HEK293 (cell line): Measurements from ENCODE around the gene CUZD1.

Source experiments
- CTCF ChIA-PET: fragments of 350-600 bp; formaldehyde crosslinking; extraction: SDS; loops from one replicate; lab custom pipeline; 2021; ENCODE audit warnings: antibody characterized with exemption; lab: Yijun Ruan, JAX
- POLR2A ChIA-PET: fragments of 300-600 bp; formaldehyde crosslinking; extraction: SDS; loops from one replicate; lab custom pipeline; 2020; ENCODE audit warnings: antibody characterized with exemption, inconsistent platforms; lab: Yijun Ruan, JAX
- H3K27ac ChIP-seq: fragments of 200-500 bp; sonication (Bioruptor generic); 2 replicates; pipeline ENCODE4 v1.5.1; 2014; ENCODE audit warnings: low read depth, low read length, control low read depth, inconsistent platforms; ENCODE audit errors: extremely low read depth
- H3K36me3 ChIP-seq, 2 experiments: fragments of 200-500 bp in 1 of 2; sonication (Bioruptor generic) in 1 of 2; 1 replicate in 1 of 2; 2 replicates in 1 of 2; pipeline ENCODE4 v1.5.1; 2014 to 2017; ENCODE audit warnings: inconsistent platforms in 2 of 2, low read length in 2 of 2; ENCODE audit not compliant: control insufficient read depth in 2 of 2, insufficient read depth in 1 of 2
- H3K4me1 ChIP-seq: fragments of 200-500 bp; sonication (Bioruptor generic); 2 replicates; pipeline ENCODE4 v1.5.1; 2014; ENCODE audit warnings: mild to moderate bottlenecking, low read length, inconsistent platforms; ENCODE audit not compliant: control insufficient read depth, insufficient read depth
- H3K4me3 ChIP-seq: 2 replicates; pipeline ENCODE4 v1.5.1; 2011; ENCODE audit warnings: low read depth, mild to moderate bottlenecking, control low read depth, low read length, moderate library complexity
- H3K9me3 ChIP-seq: fragments of 200-500 bp; sonication (Bioruptor generic); 2 replicates; pipeline ENCODE4 v1.5.1; 2014; ENCODE audit warnings: low read depth, low read length, inconsistent platforms; ENCODE audit not compliant: control insufficient read depth, insufficient read depth
- CTCF ChIP-seq: fragments of 450-650 bp; formaldehyde crosslinking; IDR thresholded peaks from 2 replicates; pipeline ENCODE4 v1.5.1; 2016; ENCODE audit warnings: missing biosample characterization, missing genetic modification characterization
- ELK4 ChIP-seq: IDR thresholded peaks from 2 replicates; pipeline ENCODE4 v1.6.1; 2011; ENCODE audit warnings: mild to moderate bottlenecking, low read depth, low read length, borderline replicate concordance
- KLF10 ChIP-seq: fragments of 450-650 bp; IDR thresholded peaks from 2 replicates; pipeline ENCODE4 v1.5.1; 2018; ENCODE audit warnings: missing biosample characterization, mild to moderate bottlenecking, missing genetic modification characterization
- KLF9 ChIP-seq: fragments of 450-650 bp; formaldehyde crosslinking; IDR thresholded peaks from 2 replicates; pipeline ENCODE4 v1.5.1; 2016; ENCODE audit warnings: missing biosample characterization, missing genetic modification characterization, low read depth
- SETDB1 ChIP-seq: IDR thresholded peaks from one replicate; pipeline ENCODE4 v1.6.1; 2017; ENCODE audit warnings: mild to moderate bottlenecking, low read length, moderate library complexity, mixed read lengths; ENCODE audit not compliant: insufficient read length
- ZBTB44 ChIP-seq: fragments of 450-650 bp; IDR thresholded peaks from 2 replicates; pipeline ENCODE4 v1.5.1; 2018; ENCODE audit warnings: missing biosample characterization, mild to moderate bottlenecking, missing genetic modification characterization
- ZFP37 ChIP-seq: fragments of 450-650 bp; formaldehyde crosslinking; IDR thresholded peaks from 2 replicates; pipeline ENCODE4 v1.5.1; 2016; ENCODE audit warnings: missing biosample characterization, missing genetic modification characterization
- ZNF354C ChIP-seq: fragments of 450-650 bp; formaldehyde crosslinking; IDR thresholded peaks from 2 replicates; pipeline ENCODE4 v1.5.1; 2016; ENCODE audit warnings: missing biosample characterization, missing genetic modification characterization, low read depth, borderline replicate concordance
- ZNF362 ChIP-seq: fragments of 450-650 bp; formaldehyde crosslinking; IDR thresholded peaks from 2 replicates; pipeline ENCODE4 v1.5.1; 2016; ENCODE audit warnings: missing biosample characterization, missing genetic modification characterization
- ZNF600 ChIP-seq: fragments of 450-650 bp; formaldehyde crosslinking; IDR thresholded peaks from 2 replicates; pipeline ENCODE4 v1.5.1; 2016; ENCODE audit warnings: missing biosample characterization, missing genetic modification characterization
- TF ChIP-seq, protein P1 (sequence below): fragments of 450-650 bp; formaldehyde crosslinking; IDR thresholded peaks from 2 replicates; pipeline ENCODE4 v1.5.1; 2017; ENCODE audit warnings: missing biosample characterization, mild to moderate bottlenecking, missing genetic modification characterization, moderate library complexity
- TF ChIP-seq, protein P2 (sequence below): fragments of 450-650 bp; formaldehyde crosslinking; conservative IDR thresholded peaks from 2 replicates; pipeline ENCODE4 v1.5.1; 2016; ENCODE audit warnings: low read depth, missing biosample characterization, missing genetic modification characterization

Gene CUZD1

DNA sequence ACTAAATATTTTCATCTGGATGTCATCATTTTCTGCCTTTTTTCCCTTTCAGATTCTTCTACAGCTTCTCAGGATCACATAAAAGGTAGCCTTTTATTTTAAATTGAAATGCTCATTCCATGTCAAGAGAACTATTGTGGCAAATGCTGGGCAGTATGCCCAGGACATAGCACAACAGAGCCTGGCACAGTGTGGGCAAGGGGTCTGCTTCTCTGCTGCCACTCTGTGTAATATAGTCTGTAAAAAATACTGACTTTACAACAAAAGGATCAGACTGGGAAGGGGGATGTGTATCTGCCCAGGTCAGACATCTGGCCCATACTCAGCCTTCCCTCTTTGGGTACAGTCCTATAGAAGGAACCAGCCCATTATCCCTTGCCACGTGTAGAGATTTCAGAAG, 62.7 kb downstream of the CUZD1 start:
- no peaks in the 10 kb centered on the region for H3K36me3 ChIP-seq
- TF ChIP-seq SETDB1 = no peak
- TF ChIP-seq, protein P1, sequence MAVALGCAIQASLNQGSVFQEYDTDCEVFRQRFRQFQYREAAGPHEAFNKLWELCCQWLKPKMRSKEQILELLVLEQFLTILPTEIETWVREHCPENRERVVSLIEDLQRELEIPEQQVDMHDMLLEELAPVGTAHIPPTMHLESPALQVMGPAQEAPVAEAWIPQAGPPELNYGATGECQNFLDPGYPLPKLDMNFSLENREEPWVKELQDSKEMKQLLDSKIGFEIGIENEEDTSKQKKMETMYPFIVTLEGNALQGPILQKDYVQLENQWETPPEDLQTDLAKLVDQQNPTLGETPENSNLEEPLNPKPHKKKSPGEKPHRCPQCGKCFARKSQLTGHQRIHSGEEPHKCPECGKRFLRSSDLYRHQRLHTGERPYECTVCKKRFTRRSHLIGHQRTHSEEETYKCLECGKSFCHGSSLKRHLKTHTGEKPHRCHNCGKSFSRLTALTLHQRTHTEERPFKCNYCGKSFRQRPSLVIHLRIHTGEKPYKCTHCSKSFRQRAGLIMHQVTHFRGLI = no peak
- TF ChIP-seq ZNF600 (tag by site-specific recombination) = no peak
- no peak for TF ChIP-seq ZFP37 (tag by site-specific recombination)
- TF ChIP-seq, protein P2, sequence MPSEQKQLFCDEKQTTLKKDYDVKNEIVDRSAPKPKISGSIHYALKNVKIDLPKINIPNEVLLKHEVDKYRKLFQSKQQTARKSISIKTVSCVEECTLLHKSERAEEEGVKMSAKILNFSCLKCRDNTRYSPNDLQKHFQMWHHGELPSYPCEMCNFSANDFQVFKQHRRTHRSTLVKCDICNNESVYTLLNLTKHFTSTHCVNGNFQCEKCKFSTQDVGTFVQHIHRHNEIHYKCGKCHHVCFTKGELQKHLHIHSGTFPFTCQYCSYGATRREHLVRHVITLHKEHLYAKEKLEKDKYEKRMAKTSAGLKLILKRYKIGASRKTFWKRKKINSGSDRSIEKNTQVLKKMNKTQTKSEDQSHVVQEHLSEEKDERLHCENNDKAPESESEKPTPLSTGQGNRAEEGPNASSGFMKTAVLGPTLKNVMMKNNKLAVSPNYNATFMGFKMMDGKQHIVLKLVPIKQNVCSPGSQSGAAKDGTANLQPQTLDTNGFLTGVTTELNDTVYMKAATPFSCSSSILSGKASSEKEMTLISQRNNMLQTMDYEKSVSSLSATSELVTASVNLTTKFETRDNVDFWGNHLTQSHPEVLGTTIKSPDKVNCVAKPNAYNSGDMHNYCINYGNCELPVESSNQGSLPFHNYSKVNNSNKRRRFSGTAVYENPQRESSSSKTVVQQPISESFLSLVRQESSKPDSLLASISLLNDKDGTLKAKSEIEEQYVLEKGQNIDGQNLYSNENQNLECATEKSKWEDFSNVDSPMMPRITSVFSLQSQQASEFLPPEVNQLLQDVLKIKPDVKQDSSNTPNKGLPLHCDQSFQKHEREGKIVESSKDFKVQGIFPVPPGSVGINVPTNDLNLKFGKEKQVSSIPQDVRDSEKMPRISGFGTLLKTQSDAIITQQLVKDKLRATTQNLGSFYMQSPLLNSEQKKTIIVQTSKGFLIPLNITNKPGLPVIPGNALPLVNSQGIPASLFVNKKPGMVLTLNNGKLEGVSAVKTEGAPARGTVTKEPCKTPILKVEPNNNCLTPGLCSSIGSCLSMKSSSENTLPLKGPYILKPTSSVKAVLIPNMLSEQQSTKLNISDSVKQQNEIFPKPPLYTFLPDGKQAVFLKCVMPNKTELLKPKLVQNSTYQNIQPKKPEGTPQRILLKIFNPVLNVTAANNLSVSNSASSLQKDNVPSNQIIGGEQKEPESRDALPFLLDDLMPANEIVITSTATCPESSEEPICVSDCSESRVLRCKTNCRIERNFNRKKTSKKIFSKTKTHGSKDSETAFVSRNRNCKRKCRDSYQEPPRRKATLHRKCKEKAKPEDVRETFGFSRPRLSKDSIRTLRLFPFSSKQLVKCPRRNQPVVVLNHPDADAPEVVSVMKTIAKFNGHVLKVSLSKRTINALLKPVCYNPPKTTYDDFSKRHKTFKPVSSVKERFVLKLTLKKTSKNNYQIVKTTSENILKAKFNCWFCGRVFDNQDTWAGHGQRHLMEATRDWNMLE (tag by site-specific recombination) = no peak
- no peak for TF ChIP-seq ZNF354C (tag by site-specific recombination)
- TF ChIP-seq ZBTB44 (tag by site-specific recombination) = no peak
- TF ChIP-seq CTCF (tag by site-specific recombination) = no peak
- TF ChIP-seq KLF10 (tag by site-specific recombination) = no peak
- TF ChIP-seq KLF9 (tag by site-specific recombination) = no peak
- no peak for TF ChIP-seq ZNF362
- TF ChIP-seq ELK4 = no peak
- no peak overlapping the region for H3K27ac ChIP-seq
- no peaks in the 10 kb centered on the region for H3K9me3 ChIP-seq
- CTCF ChIA-PET = no interaction called here
- no peaks in the 10 kb centered on the region for H3K4me1 ChIP-seq
- no peak overlapping the region for H3K4me3 ChIP-seq
- POLR2A ChIA-PET = no interaction called here
